Measurements from ENCODE around the gene PDXK.

DNA sequence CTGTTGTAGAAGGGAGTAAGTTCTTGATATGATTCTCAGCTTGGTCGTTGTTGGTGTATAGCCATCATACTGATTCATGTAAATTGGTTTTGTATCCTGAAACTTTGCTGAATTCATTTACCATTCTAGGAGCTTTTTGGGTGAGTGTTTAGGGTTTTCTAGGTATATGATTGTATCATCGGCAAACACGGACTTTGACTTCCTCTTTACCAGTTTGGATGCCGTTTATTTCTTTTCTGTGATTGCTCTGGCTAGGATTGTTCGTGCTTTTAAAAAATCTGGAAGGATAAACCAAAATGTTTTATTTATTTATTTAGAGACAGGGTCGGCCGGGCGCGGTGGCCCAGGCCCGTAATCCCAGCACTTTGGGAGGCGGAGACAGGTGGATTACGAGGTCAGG is 39.0 kb upstream of the PDXK start:
- TF ChIP-seq, protein P1, sequence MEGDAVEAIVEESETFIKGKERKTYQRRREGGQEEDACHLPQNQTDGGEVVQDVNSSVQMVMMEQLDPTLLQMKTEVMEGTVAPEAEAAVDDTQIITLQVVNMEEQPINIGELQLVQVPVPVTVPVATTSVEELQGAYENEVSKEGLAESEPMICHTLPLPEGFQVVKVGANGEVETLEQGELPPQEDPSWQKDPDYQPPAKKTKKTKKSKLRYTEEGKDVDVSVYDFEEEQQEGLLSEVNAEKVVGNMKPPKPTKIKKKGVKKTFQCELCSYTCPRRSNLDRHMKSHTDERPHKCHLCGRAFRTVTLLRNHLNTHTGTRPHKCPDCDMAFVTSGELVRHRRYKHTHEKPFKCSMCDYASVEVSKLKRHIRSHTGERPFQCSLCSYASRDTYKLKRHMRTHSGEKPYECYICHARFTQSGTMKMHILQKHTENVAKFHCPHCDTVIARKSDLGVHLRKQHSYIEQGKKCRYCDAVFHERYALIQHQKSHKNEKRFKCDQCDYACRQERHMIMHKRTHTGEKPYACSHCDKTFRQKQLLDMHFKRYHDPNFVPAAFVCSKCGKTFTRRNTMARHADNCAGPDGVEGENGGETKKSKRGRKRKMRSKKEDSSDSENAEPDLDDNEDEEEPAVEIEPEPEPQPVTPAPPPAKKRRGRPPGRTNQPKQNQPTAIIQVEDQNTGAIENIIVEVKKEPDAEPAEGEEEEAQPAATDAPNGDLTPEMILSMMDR (optimal IDR thresholded peaks at IDR 0.05 in 1 of 3, IDR thresholded peaks at IDR 0.05 in 1 of 3, conservative IDR thresholded peaks at IDR 0.05 in 1 of 3; ENCODE audit: extremely low read depth in 1 of 3, insufficient read depth in 2 of 3, low read length in 3 of 3): no peak
- TF ChIP-seq EZH2 (IDR thresholded peaks at IDR 0.05; ENCODE audit: low read length): no peak
